ENCODE measurements around the gene FNDC3A. TPM values are rescaled to one million over a fixed set of nuclear protein-coding genes. Genes with fewer than 3 reads are reported as not detected.
"Not testable (repeated sequence)": the region's sequence is repeated elsewhere in the genome, so short reads cannot be mapped to it uniquely, and the experiment has no call there.

Gene FNDC3A
- total RNA-seq, 2 experiments from 2014 or later = 30.3 to 31.8 TPM

DNA sequence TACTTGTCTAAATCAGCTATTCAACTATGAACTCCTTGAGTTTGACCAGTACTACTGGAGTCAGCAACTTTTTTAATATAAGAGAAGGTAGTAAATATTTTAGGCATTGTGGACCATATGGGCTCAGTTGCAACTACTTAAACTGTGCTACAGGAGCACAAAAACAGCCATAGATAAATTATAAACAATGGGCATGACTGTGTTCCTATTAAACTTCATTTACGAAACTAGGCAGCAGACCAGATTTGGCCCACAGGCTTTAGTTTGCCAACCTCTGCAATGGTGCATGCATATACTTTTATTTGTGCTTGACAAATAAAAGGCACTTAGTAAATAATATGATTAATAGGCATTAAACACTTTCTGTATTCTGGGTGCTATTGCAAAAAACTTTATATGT is 7.6 kb downstream of the FNDC3A start:
- ATAC-seq (ENCODE audit: low read depth) (no peak), DNase-seq (no peak)
- H3K4me1 Mint-ChIP-seq = peaks cover 22% of the 10 kb centered on the region
- peaks cover 4% of the 10 kb centered on the region for H3K9me3 Mint-ChIP-seq
- H3K27me3 Mint-ChIP-seq = no peaks in the 10 kb centered on the region
- H3K36me3 Mint-ChIP-seq = peaks cover 21% of the 10 kb centered on the region
- POLR2A ChIA-PET = no interaction called here
- no peak overlapping the region for H3K27ac Mint-ChIP-seq
- H3K4me3 Mint-ChIP-seq = no peak overlapping the region

DNA sequence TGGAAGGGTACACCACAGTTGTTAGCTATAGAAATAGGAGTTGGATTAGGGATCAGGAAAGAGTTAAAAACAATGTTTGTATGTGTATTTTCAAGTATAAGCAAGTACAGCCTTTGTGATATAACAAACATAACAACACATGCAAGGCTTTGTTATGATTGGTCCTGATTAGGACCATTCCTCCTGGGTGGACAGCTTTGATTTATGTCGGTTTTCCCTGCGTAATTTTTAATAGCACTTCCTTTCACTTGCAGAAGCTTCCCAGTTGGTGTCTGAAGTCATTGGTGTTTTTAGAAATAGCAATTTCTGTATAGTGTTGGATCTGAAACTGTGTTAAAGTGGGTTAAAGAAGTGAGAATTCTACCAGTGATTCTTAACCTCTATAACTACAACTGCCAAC is 10.0 kb downstream of the FNDC3A start:
- POLR2A ChIA-PET = interaction anchor here (1.2 kb wide), 1 partner anchor 10 kb away, joined by 3 read pairs; the partner anchor contains the start of gene FNDC3A
- peaks cover 4% of the 10 kb centered on the region for H3K4me1 Mint-ChIP-seq
- no peak overlapping the region for H3K27ac Mint-ChIP-seq
- ATAC-seq (ENCODE audit: low read depth) (no peak), DNase-seq (no peak)
- H3K27me3 Mint-ChIP-seq = no peaks in the 10 kb centered on the region
- H3K9me3 Mint-ChIP-seq = peaks cover 5% of the 10 kb centered on the region
- peaks cover 22% of the 10 kb centered on the region for H3K36me3 Mint-ChIP-seq
- H3K4me3 Mint-ChIP-seq = no peak overlapping the region

DNA sequence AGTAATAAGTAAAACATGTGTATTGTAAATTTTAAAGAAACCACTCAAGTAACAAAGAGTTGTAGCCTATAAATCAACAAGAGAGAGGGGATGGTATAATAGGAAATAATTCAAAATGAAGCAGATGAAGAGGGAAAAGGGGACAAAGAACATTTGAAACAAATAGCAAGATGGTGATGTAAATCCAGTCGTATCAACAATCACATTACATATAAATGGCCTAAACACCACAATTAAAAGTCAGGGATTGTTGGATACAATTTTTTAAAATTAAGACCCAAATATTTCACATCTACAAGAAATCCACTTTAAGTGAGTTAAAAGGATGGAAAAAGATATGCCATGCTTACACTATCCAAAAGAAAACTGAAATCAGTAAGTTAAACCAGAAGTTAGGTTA is 15.2 kb downstream of the FNDC3A start:
- H3K4me3 Mint-ChIP-seq = no peak overlapping the region
- POLR2A ChIA-PET = no interaction called here
- no peak overlapping the region for H3K27ac Mint-ChIP-seq
- peaks cover 10% of the 10 kb centered on the region for H3K4me1 Mint-ChIP-seq
- no peaks in the 10 kb centered on the region for H3K27me3 Mint-ChIP-seq
- peaks cover 38% of the 10 kb centered on the region for H3K36me3 Mint-ChIP-seq
- ATAC-seq (ENCODE audit: low read depth) (no peak), DNase-seq (no peak)
- peaks cover 4% of the 10 kb centered on the region for H3K9me3 Mint-ChIP-seq

DNA sequence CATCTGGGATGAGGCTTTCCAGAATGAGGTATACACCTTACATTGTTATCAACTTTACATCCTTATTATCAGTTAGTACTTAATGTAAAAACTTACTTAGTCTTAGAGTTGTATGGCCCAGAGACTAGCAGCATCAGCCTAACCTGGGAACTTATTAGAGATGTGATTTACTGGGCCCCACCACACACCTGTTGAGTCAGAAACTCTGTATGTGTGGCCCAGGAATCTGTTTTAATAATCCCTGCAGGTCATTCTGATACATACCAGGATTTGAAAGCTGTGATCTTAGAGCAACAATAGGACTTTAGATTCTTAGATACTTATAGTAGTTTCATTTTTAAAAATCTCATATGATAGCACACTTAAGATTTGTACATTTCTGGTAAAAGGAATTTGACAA is 17.4 kb downstream of the FNDC3A start:
- ATAC-seq (ENCODE audit: low read depth) (no peak), DNase-seq (no peak)
- Mint-ChIP-seq H3K27me3 (no peaks in the 10 kb centered on the region), H3K4me1 (peaks cover 10% of the 10 kb centered on the region), H3K9me3 (peaks cover 3% of the 10 kb centered on the region), H3K36me3 (peaks cover 44% of the 10 kb centered on the region), H3K4me3 (no peak overlapping the region), H3K27ac (no peak overlapping the region)
- POLR2A ChIA-PET = no interaction called here

DNA sequence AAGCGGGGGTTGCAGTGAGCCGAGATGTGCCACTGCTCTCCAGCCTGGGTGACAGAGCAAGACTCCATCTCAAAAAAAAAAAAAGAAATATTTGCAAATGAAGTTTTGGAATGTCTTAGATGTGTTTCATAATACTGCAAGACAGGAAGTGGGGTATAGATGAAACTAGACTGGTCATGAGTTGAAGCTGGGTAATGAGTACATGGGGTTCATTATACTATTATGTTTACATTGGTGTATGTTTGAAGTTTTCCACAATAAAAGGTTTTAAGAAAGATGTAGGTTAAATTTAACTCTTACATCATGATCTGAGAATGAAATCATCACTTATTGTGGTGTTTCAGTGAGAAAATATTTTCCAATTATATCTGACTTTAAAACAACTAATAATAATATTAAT is 19.0 kb downstream of the FNDC3A start:
- peaks cover 8% of the 10 kb centered on the region for H3K9me3 Mint-ChIP-seq
- POLR2A ChIA-PET = no interaction called here
- peak; percentile 56 for ATAC-seq (ENCODE audit: low read depth)
- DNase-seq = no peak
- no peak overlapping the region for H3K4me3 Mint-ChIP-seq
- H3K36me3 Mint-ChIP-seq = peaks cover 52% of the 10 kb centered on the region
- H3K27me3 Mint-ChIP-seq = no peaks in the 10 kb centered on the region
- H3K4me1 Mint-ChIP-seq = peaks cover 14% of the 10 kb centered on the region
- no peak overlapping the region for H3K27ac Mint-ChIP-seq

DNA sequence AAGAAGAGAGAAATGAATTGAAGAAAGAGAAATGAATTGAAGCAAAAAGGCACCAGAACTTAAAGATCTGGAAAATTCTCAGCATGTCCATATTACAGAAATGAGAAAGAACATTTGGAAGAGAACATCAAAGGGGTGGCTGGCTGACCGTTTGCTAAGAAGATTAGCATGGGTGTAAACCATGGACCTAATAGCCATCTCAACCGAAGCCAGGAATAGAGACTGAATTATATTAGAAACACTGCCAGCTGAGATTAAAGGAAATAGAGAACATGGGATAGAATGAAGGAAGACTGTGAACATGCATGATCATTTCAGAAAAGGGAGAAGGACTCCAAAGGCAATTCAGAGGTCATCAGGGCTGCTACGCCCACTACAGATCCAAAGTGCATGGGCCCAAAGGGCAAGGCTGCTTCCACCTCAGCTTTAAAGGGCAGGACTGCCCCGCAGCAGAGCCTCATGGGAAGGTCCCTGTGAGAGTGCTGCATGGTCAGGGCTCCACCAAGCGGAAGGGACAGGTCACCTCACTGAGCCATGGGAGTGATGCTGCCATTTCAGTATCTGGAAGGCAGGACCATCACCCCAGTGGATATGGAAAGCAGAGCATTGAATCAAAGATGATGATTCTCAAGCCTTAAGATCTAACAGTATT is 23.1 kb downstream of the FNDC3A start:
- H3K4me1 Mint-ChIP-seq = peaks cover 13% of the 10 kb centered on the region
- H3K36me3 Mint-ChIP-seq = peaks cover 60% of the 10 kb centered on the region
- H3K4me3 Mint-ChIP-seq = no peak overlapping the region
- no peaks in the 10 kb centered on the region for H3K27me3 Mint-ChIP-seq
- ATAC-seq (ENCODE audit: low read depth) (no peak), DNase-seq (no peak)
- POLR2A ChIA-PET = no interaction called here
- H3K9me3 Mint-ChIP-seq = peaks cover 21% of the 10 kb centered on the region
- no peak overlapping the region for H3K27ac Mint-ChIP-seq

DNA sequence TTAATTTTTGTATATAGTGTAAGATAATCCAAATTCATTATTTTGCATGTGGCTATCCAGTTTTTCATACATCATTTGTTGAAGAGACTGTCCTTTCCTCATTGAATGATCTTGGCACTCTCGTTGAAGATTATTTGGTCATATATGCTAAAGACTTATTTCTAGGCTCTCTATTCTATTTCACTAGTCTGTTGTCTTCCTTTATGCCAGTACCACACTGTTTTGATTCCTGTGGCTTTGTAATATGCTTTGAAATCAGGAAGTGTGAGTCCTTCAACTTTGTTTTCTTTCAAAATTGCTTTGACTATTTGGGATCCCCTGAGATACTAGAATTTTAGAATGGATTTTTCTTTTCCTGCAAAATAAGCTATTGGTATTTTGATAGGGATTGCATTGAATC is 24.5 kb downstream of the FNDC3A start:
- H3K4me3 Mint-ChIP-seq = no peak overlapping the region
- no peak for DNase-seq
- peaks cover 21% of the 10 kb centered on the region for H3K9me3 Mint-ChIP-seq
- ATAC-seq (ENCODE audit: low read depth) = no peak
- H3K4me1 Mint-ChIP-seq = peaks cover 7% of the 10 kb centered on the region
- H3K27me3 Mint-ChIP-seq = no peaks in the 10 kb centered on the region
- H3K36me3 Mint-ChIP-seq = peaks cover 54% of the 10 kb centered on the region
- no peak overlapping the region for H3K27ac Mint-ChIP-seq
- POLR2A ChIA-PET = no interaction called here

DNA sequence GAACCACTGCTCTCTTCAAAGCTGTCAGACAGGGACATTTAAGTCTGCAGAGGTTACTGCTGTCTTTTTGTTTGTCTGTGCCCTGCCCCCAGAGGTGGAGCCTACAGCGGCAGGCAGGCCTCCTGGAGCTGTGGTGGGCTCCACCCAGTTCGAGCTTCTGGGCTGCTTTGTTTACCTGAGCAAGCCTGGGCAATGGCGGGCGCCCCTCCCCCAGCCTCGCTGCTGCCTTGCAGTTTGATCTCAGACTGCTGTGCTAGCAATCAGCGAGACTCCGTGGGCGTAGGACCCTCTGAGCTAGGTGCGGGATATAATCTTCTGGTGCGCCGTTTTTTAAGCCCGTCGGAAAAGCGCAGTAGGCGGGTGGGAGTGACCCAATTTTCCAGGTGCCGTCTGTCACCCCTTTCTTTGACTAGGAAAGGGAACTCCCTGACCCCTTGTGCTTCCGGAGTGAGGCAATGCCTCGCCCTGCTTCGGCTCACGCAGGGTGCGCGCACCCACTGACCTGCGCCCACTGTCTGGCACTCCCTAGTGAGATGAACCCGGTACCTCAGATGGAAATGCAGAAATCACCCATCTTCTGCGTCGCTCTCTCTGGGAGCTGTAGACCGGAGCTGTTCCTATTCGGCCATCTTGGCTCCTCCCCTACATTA is 43.4 kb downstream of the FNDC3A start:
- H3K27ac Mint-ChIP-seq; H3K4me3 Mint-ChIP-seq; H3K9me3 Mint-ChIP-seq; H3K4me1 Mint-ChIP-seq; ATAC-seq (ENCODE audit: low read depth); H3K27me3 Mint-ChIP-seq; DNase-seq; POLR2A ChIA-PET: not testable (repeated sequence)
- peaks cover 36% of the 10 kb centered on the region for H3K36me3 Mint-ChIP-seq

DNA sequence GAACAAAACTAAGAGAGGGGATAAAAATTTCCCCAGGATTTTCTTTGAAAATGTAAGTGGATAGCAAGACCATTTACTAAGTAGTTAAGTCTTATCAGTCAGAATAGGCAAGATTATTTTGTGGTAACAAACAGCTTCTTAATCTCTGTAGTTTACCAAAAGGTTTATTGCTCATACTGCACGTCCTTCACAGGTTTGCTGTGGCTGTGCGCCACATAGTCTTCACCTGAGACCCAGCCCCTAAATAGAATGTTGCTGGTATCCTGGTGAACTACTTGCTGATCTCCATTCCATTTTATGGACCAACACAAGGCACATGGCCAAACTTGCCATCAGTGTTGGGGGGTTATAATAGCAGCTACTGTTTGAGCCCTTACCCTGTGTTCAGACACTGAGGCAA is 44.6 kb downstream of the FNDC3A start:
- Mint-ChIP-seq H3K4me3 (no peak overlapping the region), H3K27me3 (no peaks in the 10 kb centered on the region), H3K36me3 (peaks cover 39% of the 10 kb centered on the region), H3K4me1 (peaks cover 3% of the 10 kb centered on the region), H3K27ac (no peak overlapping the region), H3K9me3 (peaks cover 10% of the 10 kb centered on the region)
- ATAC-seq (ENCODE audit: low read depth) (no peak), DNase-seq (no peak)
- POLR2A ChIA-PET = no interaction called here

DNA sequence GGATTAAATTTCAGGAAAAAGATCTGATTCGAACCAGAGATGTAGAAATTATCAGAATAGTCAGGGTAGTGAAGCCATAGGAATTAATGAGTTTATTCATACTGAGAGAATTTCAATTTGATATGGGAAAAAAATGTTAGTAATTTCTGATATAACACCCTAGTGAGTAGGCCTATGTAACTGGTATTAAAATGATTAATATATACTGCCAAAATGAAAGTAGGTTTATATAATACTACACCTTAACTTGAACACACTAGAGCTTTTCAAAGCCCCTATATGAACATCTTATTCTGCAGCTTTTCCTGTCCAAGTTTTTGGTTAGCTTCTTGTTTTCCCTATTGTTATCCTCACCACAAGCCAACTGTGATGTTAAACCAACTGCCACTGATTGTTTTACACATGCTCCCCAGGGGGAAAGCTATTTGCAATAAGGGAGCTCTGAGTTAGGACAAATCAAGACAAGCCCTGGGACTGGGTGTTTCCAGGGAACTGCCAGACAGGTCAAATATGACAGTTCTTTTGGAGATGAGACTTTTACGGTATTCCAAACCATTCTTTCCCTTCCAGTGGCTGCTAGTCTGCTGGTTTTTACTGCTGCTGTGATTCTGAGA is 45.3 kb downstream of the FNDC3A start:
- H3K4me3 Mint-ChIP-seq = no peak overlapping the region
- ATAC-seq (ENCODE audit: low read depth) = no peak
- DNase-seq = no peak
- H3K36me3 Mint-ChIP-seq = peaks cover 37% of the 10 kb centered on the region
- peaks cover 3% of the 10 kb centered on the region for H3K4me1 Mint-ChIP-seq
- H3K27ac Mint-ChIP-seq = no peak overlapping the region
- H3K27me3 Mint-ChIP-seq = no peaks in the 10 kb centered on the region
- POLR2A ChIA-PET = no interaction called here
- H3K9me3 Mint-ChIP-seq = peaks cover 12% of the 10 kb centered on the region

DNA sequence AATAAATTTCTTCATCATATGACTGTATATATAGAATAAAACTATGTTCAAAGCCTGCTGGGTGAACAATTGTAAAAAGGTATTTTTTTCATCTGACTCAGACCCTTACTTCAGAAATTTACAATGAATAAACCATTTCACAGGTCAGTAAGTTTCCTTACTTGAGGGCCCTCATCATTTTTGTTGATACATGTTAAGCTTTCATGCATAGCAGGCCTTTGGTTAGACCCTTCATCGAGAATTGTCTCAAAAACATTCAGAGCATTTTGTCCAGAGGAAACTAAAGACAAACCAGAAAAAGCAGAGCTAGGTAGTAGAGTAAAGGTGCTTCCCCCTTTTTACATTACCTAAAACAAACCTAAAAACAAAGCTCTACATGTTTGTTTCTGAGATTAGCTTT is 46.2 kb downstream of the FNDC3A start:
- H3K36me3 Mint-ChIP-seq = peaks cover 42% of the 10 kb centered on the region
- ATAC-seq (ENCODE audit: low read depth) = no peak
- no peak overlapping the region for H3K27ac Mint-ChIP-seq
- H3K4me1 Mint-ChIP-seq = peaks cover 3% of the 10 kb centered on the region
- H3K9me3 Mint-ChIP-seq = peaks cover 16% of the 10 kb centered on the region
- POLR2A ChIA-PET = no interaction called here
- no peak for DNase-seq
- no peaks in the 10 kb centered on the region for H3K27me3 Mint-ChIP-seq
- no peak overlapping the region for H3K4me3 Mint-ChIP-seq

DNA sequence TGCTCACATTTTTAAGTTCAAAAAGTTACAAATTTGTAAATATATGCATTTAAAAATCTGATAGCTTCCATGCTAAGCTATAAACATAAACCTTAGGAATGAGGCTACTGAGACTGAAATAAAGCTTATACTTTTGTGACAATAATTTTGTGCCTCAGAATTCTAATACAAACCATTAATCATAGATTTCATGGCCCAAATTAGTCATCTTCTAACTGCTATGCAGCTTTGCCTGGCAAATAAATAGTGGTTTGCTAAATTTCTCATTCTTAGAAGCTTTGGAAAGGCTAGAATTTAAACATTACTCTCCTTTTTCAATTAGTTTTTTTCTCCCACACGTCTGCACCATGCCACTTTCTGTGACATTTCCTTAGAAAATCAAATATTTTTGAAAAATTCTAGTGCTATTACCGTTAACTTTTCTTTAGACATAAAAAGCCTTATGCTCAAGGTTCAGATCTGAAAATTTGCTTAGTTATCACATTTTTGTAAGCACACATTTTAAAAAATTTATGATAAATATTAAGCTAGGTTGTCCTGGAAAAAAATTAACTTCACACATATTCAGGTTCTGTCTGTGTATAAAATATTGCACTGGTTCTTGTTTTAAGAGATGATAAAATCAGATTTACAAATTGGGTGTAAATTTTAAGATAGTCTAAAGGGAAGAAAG is 46.9 kb downstream of the FNDC3A start:
- Mint-ChIP-seq H3K9me3 (peaks cover 12% of the 10 kb centered on the region), H3K36me3 (peaks cover 39% of the 10 kb centered on the region), H3K27ac (no peak overlapping the region), H3K4me1 (peaks cover 3% of the 10 kb centered on the region), H3K27me3 (no peaks in the 10 kb centered on the region), H3K4me3 (no peak overlapping the region)
- no peak for ATAC-seq (ENCODE audit: low read depth)
- POLR2A ChIA-PET = interaction anchor here (0.7 kb wide), 1 partner anchor 73 kb away, joined by 3 read pairs; no protein-coding TSS in a partner anchor
- DNase-seq = no peak

DNA sequence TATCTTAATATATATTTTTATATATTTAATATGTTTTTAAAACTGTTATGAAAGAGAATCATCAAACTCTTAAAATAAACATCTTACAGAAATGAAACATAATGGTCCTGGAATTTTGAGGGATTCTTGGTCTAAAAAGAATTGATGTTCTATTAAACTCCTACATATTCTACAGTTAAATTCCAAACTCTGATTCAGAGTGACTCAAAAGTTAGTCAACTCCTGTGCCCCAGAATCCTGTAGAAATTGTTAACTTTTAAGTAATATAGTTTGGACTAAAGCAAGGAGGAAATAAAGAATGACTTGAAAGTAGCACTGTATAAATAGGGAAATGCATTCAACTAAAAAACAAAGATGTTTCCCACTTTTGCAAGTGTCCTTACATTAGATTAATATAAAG is 47.7 kb downstream of the FNDC3A start:
- Mint-ChIP-seq H3K27me3 (no peaks in the 10 kb centered on the region), H3K4me3 (no peak overlapping the region), H3K36me3 (peaks cover 44% of the 10 kb centered on the region), H3K9me3 (peaks cover 14% of the 10 kb centered on the region), H3K27ac (no peak overlapping the region), H3K4me1 (peaks cover 3% of the 10 kb centered on the region)
- DNase-seq (no peak), ATAC-seq (ENCODE audit: low read depth) (no peak)
- POLR2A ChIA-PET = interaction anchor here (0.7 kb wide), 1 partner anchor 74 kb away, joined by 3 read pairs; no protein-coding TSS in a partner anchor

All from activated naive CD8-positive, alpha-beta T cell treated with anti-CD3 and anti-CD28 coated beads, Interleukin-2, amount 10 ng/mL, durations not matched to agents 7 days and 5 days (primary cell).